Measurements from ENCODE around the gene APBA1. TPM values are rescaled to one million over a fixed set of nuclear protein-coding genes. Genes with fewer than 3 reads are reported as not detected.

The APBA1 gene
- total RNA-seq, 1 experiment from 2014 or later, result 1.8 TPM

DNA sequence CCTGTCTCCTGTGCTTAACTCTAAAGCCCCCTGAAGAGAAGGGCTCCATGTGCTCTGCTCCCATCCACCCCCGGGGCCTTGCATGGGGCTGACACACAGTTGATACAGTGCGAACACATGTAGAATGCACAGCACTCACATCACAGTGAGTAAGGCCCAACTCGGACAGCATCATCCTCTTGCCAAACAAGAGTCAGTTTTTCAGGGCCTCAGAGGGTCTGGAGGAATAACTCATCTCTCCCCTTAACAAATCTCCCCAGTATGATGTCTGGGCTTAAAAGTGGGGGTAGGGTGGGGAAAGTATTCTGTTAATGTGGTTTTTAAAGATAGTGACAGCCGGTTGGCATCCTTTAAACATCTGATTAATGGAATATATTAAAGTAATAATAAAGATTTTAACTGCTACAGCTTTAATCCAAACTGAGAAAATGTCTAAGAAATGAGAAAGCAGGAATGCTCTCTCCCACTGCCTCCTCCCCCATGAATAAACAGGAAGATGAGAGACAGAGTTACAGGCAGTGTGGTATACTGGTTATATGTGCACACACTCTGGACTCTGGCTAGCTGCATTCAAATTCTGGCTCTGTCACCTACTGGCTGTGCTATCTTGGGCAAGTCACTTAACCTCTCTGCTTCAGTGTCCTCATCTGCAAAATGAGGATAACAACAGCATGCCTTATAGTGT is 22.5 kb downstream of the APBA1 start:
- no peak for DNase-seq
- H3K27ac ChIP-seq (ENCODE audit: insufficient read length, low read depth, low read length), result no peak overlapping the region
- no peak overlapping the region for H3K27ac Mint-ChIP-seq
- no peak overlapping the region for H3K4me3 Mint-ChIP-seq
- H2BK20ac ChIP-seq (ENCODE audit: low read depth, low read length, poor library complexity, severe bottlenecking), result no peak overlapping the region
- no peak overlapping the region for H3T11ph ChIP-seq (ENCODE audit: low read length)
- no peak overlapping the region for H2AFZ ChIP-seq (ENCODE audit: low read length)
- H3K18ac ChIP-seq (ENCODE audit: insufficient read length, low read depth, low read length), result no peak overlapping the region
- H2BK5ac ChIP-seq (ENCODE audit: insufficient read length, low read length), result no peak overlapping the region
- no peak overlapping the region for H2BK12ac ChIP-seq (ENCODE audit: insufficient read length, low read depth, low read length)
- H3K23ac ChIP-seq (ENCODE audit: insufficient read length, low read depth, low read length), result no peak overlapping the region
- H4K20me1 ChIP-seq (ENCODE audit: control insufficient read depth, insufficient read depth, insufficient read length), result no peaks in the 10 kb centered on the region
- no peaks in the 10 kb centered on the region for H3K4me1 ChIP-seq (ENCODE audit: insufficient read depth, low read length)
- H3K36me3 Mint-ChIP-seq (ENCODE audit: insufficient read depth in 1 of 3, low read depth in 3 of 3), result no peaks in the 10 kb centered on the region
- no peaks in the 10 kb centered on the region for H3K79me1 ChIP-seq (ENCODE audit: insufficient read depth, low read depth, low read length, poor library complexity, severe bottlenecking)
- H2BK120ac ChIP-seq (ENCODE audit: low read depth, low read length, poor library complexity, severe bottlenecking), result no peak overlapping the region
- H3K23me2 ChIP-seq (ENCODE audit: insufficient read length, low read depth, low read length, poor library complexity, severe bottlenecking), result no peaks in the 10 kb centered on the region
- H4K8ac ChIP-seq (replicated peaks; ENCODE audit: insufficient read length, low read depth, low read length), result no peak overlapping the region
- WGBS (ENCODE audit: extremely low coverage, insufficient read length, low lambda C conversion rate), result no CpG with 5 or more reads among the region's 4 CpGs
- H3K9me3 ChIP-seq (ENCODE audit: control insufficient read depth, low read depth, low read length), result no peaks in the 10 kb centered on the region
- TF ChIP-seq, protein P1, sequence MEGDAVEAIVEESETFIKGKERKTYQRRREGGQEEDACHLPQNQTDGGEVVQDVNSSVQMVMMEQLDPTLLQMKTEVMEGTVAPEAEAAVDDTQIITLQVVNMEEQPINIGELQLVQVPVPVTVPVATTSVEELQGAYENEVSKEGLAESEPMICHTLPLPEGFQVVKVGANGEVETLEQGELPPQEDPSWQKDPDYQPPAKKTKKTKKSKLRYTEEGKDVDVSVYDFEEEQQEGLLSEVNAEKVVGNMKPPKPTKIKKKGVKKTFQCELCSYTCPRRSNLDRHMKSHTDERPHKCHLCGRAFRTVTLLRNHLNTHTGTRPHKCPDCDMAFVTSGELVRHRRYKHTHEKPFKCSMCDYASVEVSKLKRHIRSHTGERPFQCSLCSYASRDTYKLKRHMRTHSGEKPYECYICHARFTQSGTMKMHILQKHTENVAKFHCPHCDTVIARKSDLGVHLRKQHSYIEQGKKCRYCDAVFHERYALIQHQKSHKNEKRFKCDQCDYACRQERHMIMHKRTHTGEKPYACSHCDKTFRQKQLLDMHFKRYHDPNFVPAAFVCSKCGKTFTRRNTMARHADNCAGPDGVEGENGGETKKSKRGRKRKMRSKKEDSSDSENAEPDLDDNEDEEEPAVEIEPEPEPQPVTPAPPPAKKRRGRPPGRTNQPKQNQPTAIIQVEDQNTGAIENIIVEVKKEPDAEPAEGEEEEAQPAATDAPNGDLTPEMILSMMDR (conservative IDR thresholded peaks at IDR 0.05), result no peak
- peaks cover 0 to 13% of the 10 kb centered on the region in 2 experiments; a peak in 2 of 4 replicates for H3K4me1 Mint-ChIP-seq
- no peaks in the 10 kb centered on the region for H3K9me3 Mint-ChIP-seq
- no peak overlapping the region for H3K9ac ChIP-seq (ENCODE audit: extremely low read depth, insufficient read length, low read length)
- no peak overlapping the region for H2AK5ac ChIP-seq (ENCODE audit: insufficient read length, low read length)
- H4K5ac ChIP-seq (ENCODE audit: insufficient read length, low read depth, low read length), result no peak overlapping the region
- no peak overlapping the region for H3K4me2 ChIP-seq (ENCODE audit: insufficient read depth, insufficient read length, low read length)
- H3K27me3 Mint-ChIP-seq (ENCODE audit: low read depth), result no peaks in the 10 kb centered on the region
- H3K56ac ChIP-seq (ENCODE audit: insufficient read length, low read depth, low read length), result no peak overlapping the region
- no peak overlapping the region for H3K4ac ChIP-seq (ENCODE audit: low read depth, low read length)
- H4K91ac ChIP-seq (ENCODE audit: insufficient read length, low read depth, low read length), result no peak overlapping the region
- H3K14ac ChIP-seq (ENCODE audit: insufficient read depth, low read length), result no peak overlapping the region
- H3K79me2 ChIP-seq (ENCODE audit: insufficient read depth, low read length), result no peaks in the 10 kb centered on the region
- H3K27me3 ChIP-seq (ENCODE audit: insufficient read depth, low read length), result no peaks in the 10 kb centered on the region
- no peak overlapping the region for H2BK15ac ChIP-seq (ENCODE audit: low read depth, low read length)

All from H9 (cell line).